Activated T-cell treated with anti-CD3 and anti-CD28 coated beads for 4 hours (primary cell): ENCODE results near the gene TGM2.

ENCODE experiments used
- DNase-seq: peaks from one replicate; pipeline ENCODE4 v3.0.0-alpha.2; 2020

Gene TGM2

GRCh38 chr20:38198238-38198861 lies 33.3 kb upstream of the TGM2 start:
- no peak for DNase-seq

GRCh38 chr20:38197619-38198018 lies 32.5 kb upstream of the TGM2 start:
- no peak for DNase-seq

GRCh38 chr20:38197217-38197616 lies 32.1 kb upstream of the TGM2 start:
- no peak for DNase-seq

- DNase-seq: no peak
Observed at GRCh38 chr20:38196592-38196991, 31.5 kb upstream of the TGM2 start.

GRCh38 chr20:38196076-38196475 lies 31.0 kb upstream of the TGM2 start:
- no peak for DNase-seq

GRCh38 chr20:38195521-38195920 lies 30.5 kb upstream of the TGM2 start:
- DNase-seq: no peak

- no peak for DNase-seq
Observed at GRCh38 chr20:38194971-38195504, 30.0 kb upstream of the TGM2 start.

- DNase-seq: no peak
Observed at GRCh38 chr20:38193586-38194105, 28.6 kb upstream of the TGM2 start.

GRCh38 chr20:38192323-38192885 lies 27.3 kb upstream of the TGM2 start:
- DNase-seq: no peak

GRCh38 chr20:38191654-38192053 lies 26.6 kb upstream of the TGM2 start:
- DNase-seq: no peak

- DNase-seq: no peak
Observed at GRCh38 chr20:38190936-38191371, 25.9 kb upstream of the TGM2 start.

- DNase-seq: no peak
Observed at GRCh38 chr20:38190166-38190565, 25.1 kb upstream of the TGM2 start.

- DNase-seq: no peak
Observed at GRCh38 chr20:38187517-38187916, 22.4 kb upstream of the TGM2 start.

- DNase-seq: no peak
Observed at GRCh38 chr20:38186788-38187221, 21.7 kb upstream of the TGM2 start.

GRCh38 chr20:38184101-38184500 lies 19.0 kb upstream of the TGM2 start:
- DNase-seq: no peak

- no peak for DNase-seq
Observed at GRCh38 chr20:38181971-38182370, 16.9 kb upstream of the TGM2 start.

- no peak for DNase-seq
Observed at GRCh38 chr20:38181207-38181801, 16.2 kb upstream of the TGM2 start.

GRCh38 chr20:38180781-38181180 lies 15.7 kb upstream of the TGM2 start:
- DNase-seq: no peak

GRCh38 chr20:38179846-38180245 lies 14.8 kb upstream of the TGM2 start:
- no peak for DNase-seq

GRCh38 chr20:38178581-38178980 lies 13.5 kb upstream of the TGM2 start:
- DNase-seq: no peak

GRCh38 chr20:38178065-38178491 lies 13.0 kb upstream of the TGM2 start:
- no peak for DNase-seq

- DNase-seq: no peak
Observed at GRCh38 chr20:38177201-38177600, 12.1 kb upstream of the TGM2 start.

- no peak for DNase-seq
Observed at GRCh38 chr20:38175304-38176180, 10.5 kb upstream of the TGM2 start.
